IPS-18a (cell line): Measurements from ENCODE around the gene BAIAP2.

Experiments
- H3K27ac ChIP-seq: one replicate; pipeline ENCODE4 v1.5.1; 2013; ENCODE audit warnings: low read length
- H3K27me3 ChIP-seq: one replicate; pipeline ENCODE4 v1.6.1; 2013; ENCODE audit warnings: mild to moderate bottlenecking, low read length; ENCODE audit not compliant: control insufficient read depth, insufficient read depth
- H3K36me3 ChIP-seq: one replicate; pipeline ENCODE4 v1.6.1; 2013; ENCODE audit warnings: low read depth, low read length; ENCODE audit not compliant: control insufficient read depth
- H3K4me1 ChIP-seq: one replicate; pipeline ENCODE4 v1.6.1; 2013; ENCODE audit warnings: low read depth, low read length; ENCODE audit not compliant: control insufficient read depth
- H3K4me3 ChIP-seq: one replicate; pipeline ENCODE4 v1.5.1; 2013; ENCODE audit warnings: low read length
- H3K9ac ChIP-seq: one replicate; pipeline ENCODE4 v1.6.1; 2013; ENCODE audit warnings: mild to moderate bottlenecking, low read length, moderate library complexity
- H3K9me3 ChIP-seq: one replicate; pipeline ENCODE4 v1.6.1; 2013; ENCODE audit warnings: low read depth, low read length; ENCODE audit not compliant: control insufficient read depth

Gene BAIAP2

GRCh38 chr17:81132770-81133723 lies 98.1 kb downstream of the BAIAP2 start:
- Histone ChIP-seq H3K27ac (no peak overlapping the region), H3K4me1 (no peaks in the 10 kb centered on the region), H3K4me3 (no peak overlapping the region), H3K9ac (no peak overlapping the region), H3K9me3 (no peaks in the 10 kb centered on the region), H3K36me3 (no peaks in the 10 kb centered on the region), H3K27me3 (no peaks in the 10 kb centered on the region)

GRCh38 chr17:81134064-81134781 lies 99.3 kb downstream of the BAIAP2 start:
- no peaks in the 10 kb centered on the region for H3K4me1 ChIP-seq
- no peak overlapping the region for H3K9ac ChIP-seq
- H3K36me3 ChIP-seq: no peaks in the 10 kb centered on the region
- no peaks in the 10 kb centered on the region for H3K9me3 ChIP-seq
- H3K27ac ChIP-seq: no peak overlapping the region
- H3K4me3 ChIP-seq: no peak overlapping the region
- H3K27me3 ChIP-seq: no peaks in the 10 kb centered on the region

GRCh38 chr17:81135505-81136278 lies 100.7 kb downstream of the BAIAP2 start:
- no peaks in the 10 kb centered on the region for H3K27me3 ChIP-seq
- no peak overlapping the region for H3K9ac ChIP-seq
- H3K9me3 ChIP-seq: no peaks in the 10 kb centered on the region
- H3K4me1 ChIP-seq: no peaks in the 10 kb centered on the region
- H3K4me3 ChIP-seq: no peak overlapping the region
- no peak overlapping the region for H3K27ac ChIP-seq
- no peaks in the 10 kb centered on the region for H3K36me3 ChIP-seq

- H3K4me1 ChIP-seq: no peaks in the 10 kb centered on the region
- H3K9me3 ChIP-seq: no peaks in the 10 kb centered on the region
- H3K36me3 ChIP-seq: no peaks in the 10 kb centered on the region
- H3K27ac ChIP-seq: no peak overlapping the region
- no peak overlapping the region for H3K9ac ChIP-seq
- H3K27me3 ChIP-seq: no peaks in the 10 kb centered on the region
- H3K4me3 ChIP-seq: no peak overlapping the region
Measured at GRCh38 chr17:81136366-81136765, 101.4 kb downstream of the BAIAP2 start.

- no peaks in the 10 kb centered on the region for H3K36me3 ChIP-seq
- H3K27ac ChIP-seq: no peak overlapping the region
- no peaks in the 10 kb centered on the region for H3K4me1 ChIP-seq
- no peaks in the 10 kb centered on the region for H3K9me3 ChIP-seq
- no peaks in the 10 kb centered on the region for H3K27me3 ChIP-seq
- H3K4me3 ChIP-seq: no peak overlapping the region
- H3K9ac ChIP-seq: no peak overlapping the region
Measured at GRCh38 chr17:81137248-81137647, 102.3 kb downstream of the BAIAP2 start.

GRCh38 chr17:81138083-81138482 lies 103.1 kb downstream of the BAIAP2 start:
- no peaks in the 10 kb centered on the region for H3K27me3 ChIP-seq
- no peaks in the 10 kb centered on the region for H3K4me1 ChIP-seq
- no peaks in the 10 kb centered on the region for H3K9me3 ChIP-seq

GRCh38 chr17:81138500-81138899 lies 103.5 kb downstream of the BAIAP2 start:
- Histone ChIP-seq H3K9me3 (no peaks in the 10 kb centered on the region), H3K27me3 (no peaks in the 10 kb centered on the region), H3K4me1 (no peaks in the 10 kb centered on the region), H3K36me3 (no peaks in the 10 kb centered on the region), H3K4me3 (no peak overlapping the region), H3K9ac (no peak overlapping the region), H3K27ac (no peak overlapping the region)

More at GRCh38 chr17:81138083-81138482, 103.1 kb downstream of the BAIAP2 start:
- Histone ChIP-seq H3K9ac (no peak overlapping the region), H3K27ac (no peak overlapping the region), H3K36me3 (no peaks in the 10 kb centered on the region), H3K4me3 (no peak overlapping the region)

- Histone ChIP-seq H3K27me3 (no peaks in the 10 kb centered on the region), H3K27ac (no peak overlapping the region), H3K9me3 (no peaks in the 10 kb centered on the region), H3K4me1 (no peaks in the 10 kb centered on the region), H3K36me3 (no peaks in the 10 kb centered on the region), H3K9ac (no peak overlapping the region), H3K4me3 (no peak overlapping the region)
Measured at GRCh38 chr17:81139428-81139827, 104.5 kb downstream of the BAIAP2 start.

GRCh38 chr17:81140018-81140417 lies 105.1 kb downstream of the BAIAP2 start:
- Histone ChIP-seq H3K27me3 (no peaks in the 10 kb centered on the region), H3K9me3 (no peaks in the 10 kb centered on the region), H3K36me3 (no peaks in the 10 kb centered on the region), H3K9ac (no peak overlapping the region), H3K4me3 (no peak overlapping the region), H3K4me1 (no peaks in the 10 kb centered on the region), H3K27ac (no peak overlapping the region)

- Histone ChIP-seq H3K27me3 (no peaks in the 10 kb centered on the region), H3K27ac (no peak overlapping the region), H3K36me3 (no peaks in the 10 kb centered on the region), H3K9me3 (no peaks in the 10 kb centered on the region), H3K4me3 (no peak overlapping the region), H3K9ac (no peak overlapping the region), H3K4me1 (no peaks in the 10 kb centered on the region)
Measured at GRCh38 chr17:81140695-81141094, 105.7 kb downstream of the BAIAP2 start.
